KG1 (cell line): ENCODE data around the gene THBD.
"Not testable (repeated sequence)": the region's sequence is repeated elsewhere in the genome, so short reads cannot be mapped to it uniquely, and the experiment has no call there.

ENCODE experiments used
- DNase-seq: peaks from one replicate; lab custom pipeline; 2025; lab: John Stamatoyannopoulos, UW

THBD gene

DNA sequence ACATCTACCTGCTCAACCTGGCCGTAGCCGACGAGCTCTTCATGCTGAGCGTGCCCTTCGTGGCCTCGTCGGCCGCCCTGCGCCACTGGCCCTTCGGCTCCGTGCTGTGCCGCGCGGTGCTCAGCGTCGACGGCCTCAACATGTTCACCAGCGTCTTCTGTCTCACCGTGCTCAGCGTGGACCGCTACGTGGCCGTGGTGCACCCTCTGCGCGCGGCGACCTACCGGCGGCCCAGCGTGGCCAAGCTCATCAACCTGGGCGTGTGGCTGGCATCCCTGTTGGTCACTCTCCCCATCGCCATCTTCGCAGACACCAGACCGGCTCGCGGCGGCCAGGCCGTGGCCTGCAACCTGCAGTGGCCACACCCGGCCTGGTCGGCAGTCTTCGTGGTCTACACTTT lies 13.7 kb downstream of the THBD start:
- no peak for DNase-seq

DNA sequence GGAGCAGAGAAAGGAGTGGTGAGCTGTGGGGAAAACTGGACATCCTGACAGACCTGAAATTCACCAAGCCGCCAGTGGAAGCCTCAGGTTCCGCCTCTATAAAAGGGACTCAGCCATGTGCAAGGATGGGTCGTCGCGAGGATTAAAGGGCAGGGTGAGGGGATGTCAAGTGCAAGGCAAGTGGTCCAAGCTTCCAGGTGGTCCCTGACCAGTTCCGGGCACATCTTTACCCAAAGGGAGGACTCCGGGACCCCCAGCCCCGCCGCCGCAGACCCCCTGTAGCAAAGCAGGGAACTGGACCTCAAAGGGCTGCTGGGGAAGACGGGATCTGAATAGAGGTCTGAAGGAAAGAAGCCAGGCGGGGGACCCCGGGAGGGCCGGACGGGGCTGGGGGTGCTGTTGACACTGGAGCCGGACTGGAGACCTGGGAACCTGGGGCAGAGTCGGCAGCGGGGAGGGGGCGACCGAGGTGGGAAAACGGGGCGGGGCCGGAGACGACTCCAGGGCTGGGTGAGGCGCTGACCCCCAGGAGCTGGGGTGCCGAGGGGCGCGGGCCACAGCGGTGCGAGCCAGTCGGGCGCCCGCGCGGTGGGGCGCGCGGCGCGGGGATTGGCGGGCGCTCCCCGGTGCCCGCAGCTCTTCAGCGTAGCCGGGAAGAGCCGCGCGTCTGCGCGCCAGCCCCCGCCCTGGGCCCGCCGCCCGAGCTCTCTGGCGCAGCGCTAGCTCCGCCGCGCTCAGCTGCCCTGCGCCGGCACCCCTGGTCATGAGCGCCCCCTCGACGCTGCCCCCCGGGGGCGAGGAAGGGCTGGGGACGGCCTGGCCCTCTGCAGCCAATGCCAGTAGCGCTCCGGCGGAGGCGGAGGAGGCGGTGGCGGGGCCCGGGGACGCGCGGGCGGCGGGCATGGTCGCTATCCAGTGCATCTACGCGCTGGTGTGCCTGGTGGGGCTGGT lies 14.5 kb downstream of the THBD start, which contains the start of gene SSTR4:
TSS of gene SSTR4 (plus strand) at position 592 of the 951 bp plus-strand sequence. CDS start at position 764, 172 bp downstream.
- no peak for DNase-seq

- DNase-seq = no peak
These were observed 15.6 kb downstream of the THBD start for GRCh38 chr20:23033918-23034317.

DNA sequence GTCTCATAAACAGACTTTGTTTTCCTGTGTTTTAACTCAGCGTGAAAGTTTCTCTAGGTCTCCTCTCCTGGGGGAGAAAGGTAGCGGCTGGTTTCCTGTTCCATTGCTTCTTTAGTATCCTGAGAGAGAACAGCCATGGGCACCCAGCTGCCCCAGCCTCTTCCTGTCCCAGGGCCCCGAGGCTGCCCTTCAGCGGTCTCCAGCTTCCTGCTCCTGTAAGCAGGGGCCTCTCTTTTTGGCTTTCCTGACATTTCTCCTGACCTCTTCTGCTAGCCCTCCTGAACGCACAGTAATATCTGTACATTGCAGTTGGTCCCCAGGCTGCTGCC lies 16.8 kb downstream of the THBD start:
- DNase-seq = no peak

- DNase-seq = no peak
These were observed 17.3 kb downstream of the THBD start for GRCh38 chr20:23032056-23032749.

DNA sequence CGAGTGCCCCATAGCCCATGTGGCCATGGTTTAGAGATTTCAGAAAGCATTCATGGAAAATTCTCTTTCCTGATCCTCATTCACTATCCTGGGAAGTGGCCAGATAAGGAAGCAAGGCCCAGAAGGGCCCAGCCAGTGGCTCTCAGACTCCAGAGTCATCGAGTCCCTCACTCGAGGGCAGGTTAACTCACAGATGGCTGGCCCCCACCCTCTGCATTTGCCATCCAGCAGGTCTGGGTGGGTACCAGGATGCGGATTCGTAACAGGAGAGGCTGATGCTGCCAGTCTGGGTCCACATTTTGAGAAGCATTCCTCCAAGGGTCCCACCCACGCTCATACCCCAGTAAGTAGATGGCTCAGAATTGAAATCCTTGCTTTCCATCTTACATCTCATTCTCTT lies 18.1 kb downstream of the THBD start:
- no peak for DNase-seq

DNA sequence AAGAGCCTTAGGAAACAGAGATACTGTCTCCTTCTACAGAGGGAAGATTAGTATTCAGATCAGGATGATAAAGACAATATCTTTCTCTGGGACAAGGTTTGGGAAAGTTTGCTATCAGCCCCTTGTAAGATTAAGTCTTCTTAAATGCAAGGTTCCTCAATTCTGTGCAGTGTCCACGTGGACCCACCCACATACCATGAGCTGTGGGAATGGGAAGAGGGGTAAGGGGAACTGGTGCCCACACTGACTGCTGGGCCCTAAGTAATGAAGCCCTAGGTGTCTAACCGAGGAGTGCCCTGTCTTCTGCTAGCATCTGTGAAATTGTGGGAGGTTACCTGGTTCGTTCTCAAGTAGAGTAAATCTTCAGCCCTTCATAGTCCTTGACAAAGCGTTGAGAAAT lies 20.1 kb downstream of the THBD start:
- no peak for DNase-seq

DNA sequence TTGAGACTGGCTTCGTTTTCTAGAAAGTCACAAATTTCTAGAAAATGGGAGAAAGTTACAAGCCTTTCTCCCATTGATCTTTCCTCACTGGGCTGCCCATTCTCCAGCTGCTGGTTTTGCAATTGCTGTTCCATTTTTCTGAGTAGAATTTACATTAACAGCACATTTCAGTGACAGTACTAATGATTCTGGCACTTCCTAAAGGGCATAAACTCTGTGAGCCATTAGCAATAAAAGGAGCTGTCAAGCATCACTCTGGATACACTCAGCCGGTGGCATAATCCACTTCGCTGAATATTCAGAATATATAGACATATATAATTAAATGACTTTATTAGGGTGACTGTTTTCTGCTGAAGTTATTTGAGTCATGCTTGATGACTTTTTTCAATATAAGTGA lies 21.1 kb downstream of the THBD start:
- DNase-seq = no peak

DNA sequence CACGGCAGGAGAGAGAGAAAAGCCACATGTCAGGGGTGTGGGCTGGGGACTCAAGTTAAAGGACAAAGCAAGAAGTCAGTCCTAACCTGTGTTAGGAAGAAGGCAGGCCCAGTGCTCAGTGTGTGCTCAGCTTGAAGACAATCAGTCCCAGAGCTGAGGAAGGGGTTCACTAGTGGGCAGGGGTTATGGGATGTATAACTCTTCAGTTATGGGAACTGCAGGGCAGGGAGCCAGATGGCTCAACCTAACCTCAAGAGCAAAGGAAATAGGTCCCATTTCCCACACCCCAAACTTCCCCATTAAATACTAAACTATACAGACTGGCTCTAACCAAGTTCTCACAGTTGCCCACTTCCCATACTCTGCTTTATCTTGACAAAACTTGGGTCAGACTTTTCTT lies 21.8 kb downstream of the THBD start:
- peak; percentile 28 for DNase-seq

- DNase-seq = not testable (repeated sequence)
These were observed 24.0 kb downstream of the THBD start for GRCh38 chr20:23025503-23025902.

DNA sequence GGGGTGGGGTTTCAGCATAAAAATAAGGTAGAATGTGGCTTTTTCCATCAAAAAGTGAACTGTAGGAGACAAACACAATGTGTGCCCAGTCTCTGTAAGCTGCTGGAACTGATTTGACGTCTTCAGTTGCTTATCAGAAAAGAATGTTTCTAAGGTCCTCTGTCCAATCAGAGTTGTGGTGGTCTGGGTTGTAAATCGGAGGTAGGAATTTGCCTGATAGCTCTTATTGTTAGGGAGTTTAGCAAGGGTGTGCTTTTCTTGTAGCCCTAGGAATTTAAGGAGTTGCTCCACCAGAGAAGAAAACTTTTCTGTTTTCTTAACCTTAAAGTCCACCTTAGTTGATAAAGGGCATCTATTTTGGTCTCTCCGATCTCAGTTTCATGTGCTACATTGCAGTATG lies 24.8 kb downstream of the THBD start:
- DNase-seq = no peak

GRCh38 chr20:23023621-23024177 lies 25.8 kb downstream of the THBD start:
- DNase-seq = no peak

- no peak for DNase-seq
These were observed 26.6 kb downstream of the THBD start for GRCh38 chr20:23022849-23023248.

GRCh38 chr20:23021951-23022350 lies 27.5 kb downstream of the THBD start:
- DNase-seq = no peak

GRCh38 chr20:23021541-23021940 lies 27.9 kb downstream of the THBD start:
- DNase-seq = no peak

GRCh38 chr20:23020230-23021018 lies 29.0 kb downstream of the THBD start:
- DNase-seq = no peak

GRCh38 chr20:23019403-23019802 lies 30.1 kb downstream of the THBD start:
- DNase-seq = no peak

GRCh38 chr20:23018941-23019340 lies 30.5 kb downstream of the THBD start:
- DNase-seq = no peak

- DNase-seq = no peak
These were observed 31.0 kb downstream of the THBD start for GRCh38 chr20:23018432-23018831.

GRCh38 chr20:23017516-23017915 lies 32.0 kb downstream of the THBD start:
- no peak for DNase-seq

- no peak for DNase-seq
These were observed 36.0 kb downstream of the THBD start for GRCh38 chr20:23013429-23013828.
